Fibroblast of skin of left biceps (primary cell): ENCODE results near the gene GAMT.

Source experiments
- DNase-seq, 2 experiments: peaks; one replicate each; pipeline ENCODE4 v3.0.0-alpha.2; 2013; ENCODE audit warnings: low read depth in 2 of 2

The GAMT gene

DNA sequence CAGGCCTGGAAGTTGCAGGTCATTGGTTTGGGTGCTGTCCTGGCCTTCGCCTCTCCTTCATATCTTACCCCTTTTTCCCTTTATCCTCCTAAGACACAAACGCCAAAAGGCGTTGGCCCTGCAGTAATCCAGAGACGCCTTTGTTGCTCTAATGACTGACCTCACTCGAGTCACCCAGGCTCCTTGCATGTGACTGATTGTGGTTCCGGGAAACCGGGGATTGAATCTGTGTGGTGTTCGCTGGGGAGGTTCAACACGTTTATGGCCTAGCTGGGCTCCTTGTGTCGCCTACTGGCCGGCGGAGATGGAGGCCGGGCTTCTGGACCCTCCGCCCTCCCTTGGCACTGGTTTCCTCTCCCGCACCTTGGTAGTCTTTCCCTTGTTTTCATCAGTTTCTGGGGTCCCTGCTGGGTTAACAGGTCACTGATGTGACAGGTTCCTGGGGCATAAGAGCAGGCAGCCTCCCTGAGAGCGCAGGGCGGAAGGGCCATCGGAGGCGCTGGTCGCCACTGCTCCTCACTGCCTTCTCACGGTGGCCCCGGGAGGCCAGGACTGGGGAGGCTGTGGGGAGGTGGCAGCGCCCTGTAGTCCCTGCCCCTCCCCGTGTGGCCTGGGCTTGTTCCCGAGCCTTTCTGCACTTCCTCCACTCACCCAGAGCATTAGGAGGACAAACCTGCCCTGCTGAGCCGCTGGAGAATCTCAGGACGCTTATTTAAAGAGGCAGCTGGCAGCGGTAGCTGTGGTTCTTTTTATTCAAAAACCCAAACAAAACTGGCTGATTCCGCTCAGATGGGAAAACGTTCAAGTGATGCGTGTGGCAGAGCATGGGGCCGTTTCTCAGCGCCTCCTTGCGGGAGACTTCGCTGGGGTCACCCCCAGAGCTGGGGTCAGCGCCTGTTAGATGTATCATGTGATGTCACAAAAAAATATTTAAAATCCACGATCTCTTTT, 35.7 kb downstream of the GAMT start:
- no peak for DNase-seq

DNA sequence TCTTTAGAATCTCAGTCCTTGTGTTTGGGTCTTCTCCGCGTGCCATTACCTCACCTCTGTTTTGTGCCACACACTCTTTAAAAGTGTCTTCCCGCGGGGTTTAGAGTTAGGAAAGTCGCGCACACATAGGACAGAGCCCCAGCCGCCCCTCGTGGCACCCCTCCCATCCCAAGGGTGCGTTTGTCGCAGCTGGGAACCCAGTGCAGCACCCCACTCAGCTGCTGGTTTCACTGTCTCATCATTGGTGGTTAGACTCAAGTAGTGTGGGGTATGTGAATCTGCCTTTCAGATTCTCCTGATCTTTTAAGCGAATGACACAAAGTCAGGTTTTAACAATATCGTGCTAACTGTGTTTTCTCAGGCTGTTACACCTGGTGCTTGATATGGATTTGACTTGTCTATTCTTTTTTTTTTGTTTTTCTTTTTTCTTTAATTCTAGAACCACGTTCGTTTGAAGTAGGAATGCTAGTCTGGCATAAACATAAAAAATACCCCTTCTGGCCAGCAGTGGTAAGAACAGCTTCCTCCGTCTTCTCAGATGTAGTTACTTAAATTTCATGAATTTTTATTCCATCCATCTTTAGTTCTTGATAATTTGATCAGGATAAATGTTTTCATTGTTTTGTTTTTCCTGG, 37.2 kb downstream of the GAMT start:
- no peak for DNase-seq

DNA sequence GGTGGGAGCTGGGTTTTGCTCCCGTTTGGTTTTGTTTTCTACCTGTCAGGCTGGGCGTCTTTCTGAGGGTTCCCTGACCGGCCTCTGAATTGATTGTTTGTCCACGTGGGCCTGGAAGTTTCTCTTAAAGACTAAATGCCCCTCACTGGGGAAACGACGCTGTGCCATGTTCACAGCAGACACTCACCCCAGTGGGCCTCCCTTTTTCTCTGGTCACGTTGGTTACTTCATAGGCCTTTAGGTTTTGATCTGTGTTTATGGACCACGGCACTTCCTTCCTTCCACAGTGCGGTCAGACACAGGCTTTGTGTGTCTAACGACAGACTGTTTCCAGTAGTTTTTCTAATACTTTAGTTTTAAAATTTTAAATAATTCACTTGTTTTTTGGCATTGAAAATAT, 37.7 kb downstream of the GAMT start:
- DNase-seq: no peak

DNA sequence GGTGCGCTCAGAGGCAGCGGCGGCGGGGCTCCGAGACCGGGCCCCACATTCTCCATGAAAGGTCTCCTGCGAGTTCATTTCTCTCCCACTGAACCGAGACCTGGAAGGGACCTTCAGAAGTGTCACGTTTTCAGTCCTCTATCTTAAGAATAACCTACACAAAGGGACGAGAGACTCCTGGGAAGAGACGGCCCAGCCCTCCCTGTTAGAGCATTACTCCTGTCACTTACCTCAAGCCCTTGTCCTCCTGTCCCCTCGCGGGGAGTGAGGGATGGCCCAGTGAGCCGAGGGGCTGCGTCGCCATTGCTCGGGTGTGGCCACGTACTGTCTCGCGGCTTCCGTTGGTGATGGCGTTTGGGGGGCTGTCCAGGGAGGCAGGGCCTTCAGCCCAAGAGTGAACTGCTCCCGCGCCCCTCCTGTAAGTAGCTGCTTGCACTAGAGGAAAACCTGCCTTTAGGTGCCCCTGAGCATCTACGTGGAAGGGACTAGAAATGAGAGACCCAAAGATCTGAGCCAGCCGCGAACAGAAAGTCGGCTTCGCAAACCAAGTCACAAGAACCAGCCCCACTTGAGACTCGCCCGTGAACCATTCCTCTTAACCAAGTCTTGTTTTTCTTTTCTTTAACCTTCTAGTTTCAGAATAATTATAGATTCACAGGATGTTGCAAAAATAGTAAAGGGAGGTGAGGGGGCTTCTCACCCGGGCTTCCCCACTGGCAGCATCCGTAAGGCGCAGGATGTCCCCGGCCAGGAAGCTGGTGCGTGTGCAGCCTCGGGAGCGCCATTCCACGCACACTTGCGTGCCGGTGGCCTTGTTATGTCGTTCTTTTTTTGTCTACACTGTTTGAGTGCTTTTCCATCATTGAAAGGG, 38.7 kb downstream of the GAMT start:
- DNase-seq: no peak

DNA sequence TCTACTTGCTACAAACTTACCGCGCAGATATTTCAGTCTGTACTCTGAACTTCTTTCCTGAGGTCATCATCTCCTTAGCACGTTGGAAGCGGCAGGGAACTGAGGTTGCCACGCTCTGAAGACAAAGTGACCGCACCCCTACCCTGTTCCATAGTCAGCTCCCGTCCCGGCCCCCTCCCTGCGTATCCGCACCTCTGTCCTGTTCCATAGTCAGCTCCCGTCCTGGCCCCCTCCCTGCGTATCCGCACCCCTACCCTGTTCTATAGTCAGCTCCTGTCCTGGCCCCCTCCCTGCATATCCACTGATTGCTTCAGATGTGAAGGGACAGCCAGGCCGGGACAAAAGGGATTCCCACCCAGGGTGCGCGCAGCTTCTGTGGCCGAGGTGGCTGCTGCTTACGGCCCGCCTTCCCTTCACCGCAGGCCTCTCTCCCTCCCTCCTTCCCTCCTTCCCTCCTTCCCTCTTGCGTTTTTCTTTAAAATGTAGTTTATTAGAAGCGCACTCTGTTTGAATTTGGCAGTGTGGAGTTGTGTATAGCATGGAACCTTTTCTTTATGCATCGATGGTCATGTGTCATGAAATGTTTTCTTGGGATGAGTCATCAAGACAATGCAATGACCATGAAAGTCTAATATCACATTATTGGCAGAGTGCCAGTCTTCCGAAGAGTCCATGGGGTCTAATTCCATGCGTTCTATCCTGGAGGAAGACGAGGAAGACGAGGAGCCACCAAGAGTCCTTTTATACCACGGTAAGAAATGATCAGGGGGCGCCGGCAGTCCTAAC, 39.5 kb downstream of the GAMT start:
- DNase-seq: peak; percentile 38 to 54

DNA sequence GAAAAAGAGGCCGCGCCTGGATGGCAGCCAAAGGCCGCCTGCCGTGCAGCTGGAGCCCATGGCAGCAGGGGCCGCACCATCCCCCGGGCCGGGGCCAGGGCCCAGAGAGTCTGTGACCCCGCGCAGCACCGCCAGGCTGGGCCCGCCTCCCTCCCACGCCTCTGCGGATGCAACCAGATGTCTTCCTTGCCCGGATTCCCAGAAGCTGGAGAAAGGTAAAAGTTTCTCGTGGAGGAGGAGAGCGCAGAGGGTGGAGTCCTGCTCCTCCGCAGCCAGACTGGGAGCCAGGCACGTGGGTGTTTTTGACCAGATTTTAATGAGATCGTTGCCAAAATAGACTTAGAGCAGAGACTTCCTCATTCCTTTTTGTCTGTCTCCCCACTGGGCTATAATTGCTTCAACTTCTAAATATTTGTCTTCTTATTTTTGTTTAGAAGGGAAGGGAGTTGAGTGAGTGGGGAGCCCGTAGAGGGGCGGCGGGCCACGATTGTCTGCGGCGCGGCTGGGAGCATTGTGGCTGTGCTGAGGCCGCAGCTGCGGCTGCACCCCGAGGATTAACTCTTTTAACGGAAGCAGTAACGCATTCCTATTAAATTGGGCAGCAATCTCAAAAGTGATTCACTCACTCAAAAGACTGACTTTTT, 40.4 kb downstream of the GAMT start:
- peak; percentile 60 to 63 for DNase-seq

DNA sequence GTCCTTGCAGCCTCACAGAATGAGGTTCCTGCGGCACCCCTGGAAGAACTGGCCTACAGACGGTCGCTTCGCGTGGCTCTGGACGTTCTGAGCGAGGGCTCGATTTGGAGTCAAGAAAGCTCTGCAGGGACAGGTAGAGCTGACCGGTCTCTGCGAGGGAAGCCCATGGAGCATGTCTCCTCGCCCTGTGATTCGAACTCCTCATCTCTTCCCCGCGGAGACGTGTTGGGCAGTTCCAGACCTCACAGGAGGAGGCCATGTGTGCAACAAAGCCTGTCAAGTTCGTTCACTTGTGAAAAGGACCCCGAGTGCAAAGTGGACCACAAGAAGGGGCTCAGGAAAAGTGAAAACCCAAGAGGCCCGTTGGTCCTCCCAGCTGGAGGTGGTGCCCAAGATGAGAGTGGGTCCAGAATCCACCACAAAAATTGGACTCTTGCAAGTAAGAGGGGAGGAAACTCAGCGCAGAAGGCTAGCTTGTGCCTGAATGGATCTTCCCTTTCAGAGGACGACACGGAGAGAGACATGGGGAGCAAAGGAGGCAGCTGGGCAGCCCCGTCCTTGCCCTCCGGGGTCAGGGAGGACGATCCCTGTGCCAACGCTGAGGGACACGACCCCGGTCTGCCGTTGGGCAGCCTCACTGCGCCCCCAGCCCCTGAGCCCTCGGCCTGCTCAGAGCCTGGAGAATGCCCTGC, 41.1 kb downstream of the GAMT start:
- no peak for DNase-seq

DNA sequence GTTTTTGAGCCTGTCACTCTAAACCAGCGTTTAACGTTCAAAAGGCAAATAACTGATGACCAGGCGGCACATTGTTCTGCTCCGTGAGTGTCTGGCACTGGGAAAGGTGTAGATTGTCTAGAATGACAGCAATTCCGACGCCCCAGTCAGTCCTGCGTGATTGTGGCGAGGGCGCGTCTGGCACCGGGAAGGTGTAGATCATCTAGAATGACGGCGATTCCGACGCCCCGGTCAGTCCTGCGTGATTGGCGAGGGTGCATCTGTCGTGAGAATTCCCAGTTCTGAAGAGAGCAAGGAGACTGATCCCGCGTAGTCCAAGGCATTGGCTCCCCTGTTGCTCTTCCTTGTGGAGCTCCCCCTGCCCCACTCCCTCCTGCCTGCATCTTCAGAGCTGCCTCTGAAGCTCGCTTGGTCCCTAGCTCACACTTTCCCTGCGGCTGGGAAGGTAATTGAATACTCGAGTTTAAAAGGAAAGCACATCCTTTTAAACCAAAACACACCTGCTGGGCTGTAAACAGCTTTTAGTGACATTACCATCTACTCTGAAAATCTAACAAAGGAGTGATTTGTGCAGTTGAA, 43.7 kb downstream of the GAMT start:
- DNase-seq: no peak

DNA sequence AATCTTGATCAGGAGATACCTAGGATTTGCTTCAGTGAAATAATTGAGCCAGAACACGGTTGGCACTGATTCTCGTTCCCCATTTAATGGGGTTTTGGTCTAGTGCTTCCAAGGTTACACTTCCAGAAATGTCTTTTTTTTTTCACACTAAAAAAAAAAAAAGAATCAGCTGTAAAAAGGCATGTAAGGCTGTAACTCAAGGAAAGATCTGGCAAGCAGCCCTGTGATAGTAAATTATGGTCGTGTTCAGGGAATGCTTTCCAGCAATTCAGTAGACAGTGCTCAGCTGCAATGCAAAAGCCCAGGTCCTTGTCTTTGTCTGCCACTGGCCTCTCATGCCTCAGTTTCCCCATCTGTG, 44.9 kb downstream of the GAMT start:
- peak; percentile 41 to 45 for DNase-seq

DNA sequence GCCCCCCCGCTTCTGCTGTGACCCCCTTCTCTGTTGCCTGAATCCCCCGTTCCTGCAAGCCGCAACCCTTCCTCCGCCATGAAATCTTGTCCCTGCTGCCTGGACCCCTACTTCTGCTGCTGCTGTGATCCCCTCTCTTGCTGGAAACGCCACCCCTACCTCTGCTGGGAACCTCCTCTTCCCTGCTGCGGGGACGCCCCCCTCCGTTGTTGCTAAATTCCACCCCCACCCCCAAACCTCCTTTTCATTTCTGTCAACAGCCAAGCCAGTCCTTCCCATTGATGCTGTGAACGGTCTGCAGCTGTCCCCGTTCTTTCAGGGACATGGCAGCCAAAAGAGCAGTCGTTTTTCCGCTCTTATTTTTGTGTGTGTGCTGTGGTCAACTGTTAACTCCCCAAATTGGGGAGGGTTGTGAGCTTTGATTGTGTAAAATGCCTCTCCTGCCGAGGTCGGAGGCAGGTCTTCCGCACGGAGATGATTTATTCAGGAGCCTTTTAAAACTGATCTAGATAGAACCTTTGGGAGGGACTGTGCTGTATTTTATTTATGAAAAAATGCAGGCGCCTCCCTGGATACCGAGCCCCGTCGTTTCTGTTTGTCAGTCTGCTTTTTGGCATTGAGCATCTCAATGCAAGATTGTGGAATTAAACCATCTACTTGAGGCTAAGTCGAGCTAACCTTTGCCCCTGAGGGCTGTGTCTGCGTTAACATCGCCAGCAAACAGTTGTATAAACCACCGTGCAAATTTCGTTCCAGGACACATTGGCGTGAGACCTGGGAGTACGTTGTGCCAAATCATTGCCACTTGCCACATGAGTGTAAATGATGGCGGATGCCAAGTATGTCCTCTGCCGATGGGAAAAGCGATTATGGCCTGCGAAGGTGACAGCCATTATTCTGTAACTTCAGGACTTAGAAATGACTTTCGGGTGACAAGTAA, 45.5 kb downstream of the GAMT start:
- DNase-seq: no peak

DNA sequence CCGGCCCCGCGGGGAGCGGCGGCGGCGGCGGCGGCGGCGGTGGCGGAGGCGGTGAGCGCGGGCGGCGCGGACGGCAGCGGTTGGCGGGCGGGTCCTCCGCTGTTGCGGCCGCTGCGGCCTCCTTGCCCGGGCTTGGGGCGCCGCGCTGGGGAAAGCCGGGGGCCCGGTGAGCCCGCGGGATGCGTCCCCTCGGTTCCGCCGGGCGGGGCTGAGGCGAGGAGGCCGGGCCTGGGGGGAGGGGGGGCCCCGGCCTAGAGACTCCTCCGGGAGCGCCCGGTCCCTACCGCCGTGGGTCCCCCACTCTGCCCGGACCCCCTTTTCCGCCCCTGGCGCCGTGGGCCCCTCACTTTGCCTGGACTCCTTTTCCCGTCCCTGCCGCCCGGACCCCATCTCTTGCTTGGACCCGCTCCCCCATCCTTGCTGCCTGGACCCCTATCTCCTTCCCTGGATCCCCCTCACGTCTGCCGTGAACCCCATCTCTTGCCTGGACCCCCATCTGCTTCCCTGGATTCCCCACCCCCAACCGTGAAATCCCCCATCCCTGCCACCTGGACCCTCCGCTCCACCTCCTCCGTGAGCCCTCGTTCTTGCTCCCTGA, 46.3 kb downstream of the GAMT start:
- no peak for DNase-seq

DNA sequence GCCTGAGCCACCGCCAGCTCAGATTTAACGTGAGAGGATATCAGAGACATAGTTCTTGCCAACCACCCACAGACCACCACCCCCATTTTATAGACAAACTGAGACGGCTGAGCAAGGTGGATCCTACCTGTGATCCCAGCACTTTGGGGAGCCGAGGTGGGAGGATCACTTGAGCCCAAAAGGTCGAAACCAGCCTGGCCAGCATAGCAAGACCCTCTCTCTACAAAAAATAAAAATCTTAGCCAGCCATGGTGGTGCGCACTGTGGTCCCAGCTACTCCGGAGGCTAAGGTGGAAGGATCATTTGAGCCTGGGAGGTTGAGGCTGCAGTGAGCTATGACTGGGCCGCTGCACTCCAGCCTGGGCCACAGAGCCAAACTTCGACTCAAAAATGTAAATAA, 48.2 kb downstream of the GAMT start:
- no peak for DNase-seq

DNA sequence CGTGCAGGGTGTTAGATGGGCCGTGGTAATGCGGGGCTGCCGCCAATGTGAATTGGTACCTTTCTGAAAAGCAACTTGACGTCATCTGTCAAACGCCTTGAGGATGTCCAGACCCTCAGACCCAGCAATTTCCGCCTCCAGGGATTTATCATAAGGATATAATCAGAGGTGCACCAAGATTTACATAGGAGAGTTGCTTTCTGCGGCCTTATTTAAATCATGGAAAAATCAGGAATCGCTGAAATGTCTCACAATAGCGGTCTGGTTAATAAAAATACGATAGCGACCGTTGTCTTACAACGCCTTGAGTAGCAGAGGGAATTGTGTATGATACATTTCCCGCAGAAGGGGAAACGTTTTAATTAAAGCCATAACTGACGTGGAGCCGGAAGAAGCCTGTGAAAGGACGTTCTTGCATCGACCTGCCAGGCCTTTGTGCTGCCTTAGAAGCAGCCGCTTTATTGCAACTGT, 49.9 kb downstream of the GAMT start:
- DNase-seq: no peak

DNA sequence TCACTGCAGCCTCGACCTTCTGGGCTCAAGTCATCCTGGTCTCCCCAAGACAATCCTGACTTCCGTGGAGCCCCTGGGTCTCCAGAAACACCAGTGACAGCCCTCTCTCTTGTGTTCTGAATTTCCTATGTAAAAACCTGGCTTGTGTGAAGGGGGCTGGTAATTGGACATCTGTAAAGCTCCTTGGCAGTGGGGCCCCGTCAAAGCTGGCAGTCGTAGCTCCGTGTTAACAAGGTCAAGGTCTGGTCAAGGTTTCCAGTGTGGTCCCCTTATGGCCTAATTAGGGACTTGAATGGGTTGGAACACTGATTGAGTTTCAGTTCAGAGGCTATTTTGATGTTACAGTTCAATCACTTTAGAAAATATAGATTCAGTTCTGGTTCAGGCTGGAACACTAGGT, 50.5 kb downstream of the GAMT start:
- DNase-seq: no peak

DNA sequence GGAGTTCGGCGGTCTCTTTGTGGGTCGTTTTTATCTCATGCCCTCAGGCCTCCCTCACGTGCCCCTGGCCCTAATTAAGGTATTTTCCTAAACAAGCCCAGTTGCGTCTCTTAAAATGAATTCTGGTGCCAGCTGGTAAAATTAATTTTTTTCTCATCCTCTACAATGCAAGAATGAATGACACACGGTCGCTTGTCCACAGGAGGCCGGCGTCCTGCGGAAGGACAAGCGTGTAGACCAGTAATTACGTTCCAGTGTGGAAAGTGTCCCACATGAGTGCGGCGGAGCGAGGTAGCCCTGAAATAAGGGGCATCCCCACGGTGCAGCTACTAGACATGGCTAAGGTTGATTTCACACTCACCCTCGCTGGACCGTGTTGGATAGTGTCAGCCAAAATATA, 52.1 kb downstream of the GAMT start:
- no peak for DNase-seq
